Left lung (tissue), 10 donors: ENCODE measurements around the gene SNRNP70. TPM values are rescaled to one million over a fixed set of nuclear protein-coding genes. Genes with fewer than 3 reads are reported as not detected.

Experiments used
- ATAC-seq: fragments of 200-7000 bp; cut with Tn5 transposase; one replicate; pipeline ENCODE4 v1.9.1; 2020; ENCODE audit warnings: moderate library complexity
- DNase-seq, 4 donors: peaks; one replicate each; pipeline ENCODE4 v3.0.0-alpha.2; 2013 to 2020
- H3K27ac ChIP-seq, 2 donors: fragments of 200-600 bp; sonication (generic) in 1 of 2; one replicate each; pipeline versions ENCODE4 v1.5.0 to v1.8.0; 2020 to 2021
- H3K27me3 ChIP-seq, 2 donors: fragments of 200-600 bp; sonication (generic) in 1 of 2; one replicate each; pipeline versions ENCODE4 v1.5.0 to v1.8.0; 2020 to 2021
- H3K36me3 ChIP-seq, 2 donors: fragments of 200-600 bp; sonication (generic) in 1 of 2; one replicate each; pipeline versions ENCODE4 v1.5.0 to v1.8.0; 2020 to 2021
- H3K4me1 ChIP-seq, 2 donors: fragments of 200-600 bp; one replicate each; pipeline ENCODE4 v1.8.0; 2021
- H3K4me3 ChIP-seq, 2 donors: fragments of 200-600 bp; sonication (generic) in 1 of 2; one replicate each; pipeline versions ENCODE4 v1.5.0 to v1.8.0; 2020 to 2021; ENCODE audit warnings: mild to moderate bottlenecking in 1 of 2
- H3K9me3 ChIP-seq, 2 donors: fragments of 200-600 bp; sonication (generic) in 1 of 2; one replicate each; pipeline versions ENCODE4 v1.5.0 to v1.8.0; 2020 to 2021
- intact Hi-C, 2 donors: fragments of 100-400 bp; cut with DNase I; formaldehyde crosslinking; loops; one replicate each; pipeline versions ENCODE4 v1.11.2 to v1.14.2; 2022
- polyA plus RNA-seq, 6 donors: library from polyadenylated mRNA; unstranded; fragments of 120-200 nt; gene quantifications; one replicate each; pipeline ENCODE4 v1.2.1, GENCODE V29; 2013; ENCODE audit not compliant: insufficient read length in 6 of 6
- total RNA-seq, 2 donors: library from RNA; stranded (reverse); fragmentation: NEBNext Ultra II Directional; extraction: Animal tissue kit (Norgen Biotek cat#: 25700); gene quantifications; one replicate each; pipeline ENCODE4 v1.2.1, GENCODE V29; 2021
- TF ChIP-seq, protein P1 (sequence below), 2 donors: fragments of 200-600 bp; sonication (generic) in 1 of 2; IDR thresholded peaks; one replicate each; pipeline versions ENCODE4 v1.5.0 to v1.8.0; 2021; ENCODE audit warnings: antibody characterized with exemption in 2 of 2
- donor health status: DM: no; HTN: yes; CAD: no.
- donor health status: DM: no; HTN: no; CAD: no.

Gene SNRNP70
- total and polyA plus RNA-seq, 8 donors = 161 to 371 (median 325) TPM

- Histone ChIP-seq H3K27me3 (peaks cover 0 to 4% of the 10 kb centered on the region in 2 donors), H3K4me1 (peaks cover 0 to 15% of the 10 kb centered on the region in 2 donors), H3K4me3 (peak overlapping the region in 1 of 2 donors; percentile 32), H3K9me3 (no peaks in the 10 kb centered on the region), H3K36me3 (no peaks in the 10 kb centered on the region), H3K27ac (peak overlapping the region; percentile 44 to 45)
- intact Hi-C loops = no loop called here
- TF ChIP-seq, protein P1, sequence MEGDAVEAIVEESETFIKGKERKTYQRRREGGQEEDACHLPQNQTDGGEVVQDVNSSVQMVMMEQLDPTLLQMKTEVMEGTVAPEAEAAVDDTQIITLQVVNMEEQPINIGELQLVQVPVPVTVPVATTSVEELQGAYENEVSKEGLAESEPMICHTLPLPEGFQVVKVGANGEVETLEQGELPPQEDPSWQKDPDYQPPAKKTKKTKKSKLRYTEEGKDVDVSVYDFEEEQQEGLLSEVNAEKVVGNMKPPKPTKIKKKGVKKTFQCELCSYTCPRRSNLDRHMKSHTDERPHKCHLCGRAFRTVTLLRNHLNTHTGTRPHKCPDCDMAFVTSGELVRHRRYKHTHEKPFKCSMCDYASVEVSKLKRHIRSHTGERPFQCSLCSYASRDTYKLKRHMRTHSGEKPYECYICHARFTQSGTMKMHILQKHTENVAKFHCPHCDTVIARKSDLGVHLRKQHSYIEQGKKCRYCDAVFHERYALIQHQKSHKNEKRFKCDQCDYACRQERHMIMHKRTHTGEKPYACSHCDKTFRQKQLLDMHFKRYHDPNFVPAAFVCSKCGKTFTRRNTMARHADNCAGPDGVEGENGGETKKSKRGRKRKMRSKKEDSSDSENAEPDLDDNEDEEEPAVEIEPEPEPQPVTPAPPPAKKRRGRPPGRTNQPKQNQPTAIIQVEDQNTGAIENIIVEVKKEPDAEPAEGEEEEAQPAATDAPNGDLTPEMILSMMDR (IDR thresholded peaks at IDR 0.05) = peak in 1 of 2 donors; percentile 25
- DNase-seq (peak; percentile 96 to 98 (median 98)), ATAC-seq (peak; percentile 99)
Measured at GRCh38 chr19:49127674-49128544, 42.7 kb downstream of the SNRNP70 start.

DNA sequence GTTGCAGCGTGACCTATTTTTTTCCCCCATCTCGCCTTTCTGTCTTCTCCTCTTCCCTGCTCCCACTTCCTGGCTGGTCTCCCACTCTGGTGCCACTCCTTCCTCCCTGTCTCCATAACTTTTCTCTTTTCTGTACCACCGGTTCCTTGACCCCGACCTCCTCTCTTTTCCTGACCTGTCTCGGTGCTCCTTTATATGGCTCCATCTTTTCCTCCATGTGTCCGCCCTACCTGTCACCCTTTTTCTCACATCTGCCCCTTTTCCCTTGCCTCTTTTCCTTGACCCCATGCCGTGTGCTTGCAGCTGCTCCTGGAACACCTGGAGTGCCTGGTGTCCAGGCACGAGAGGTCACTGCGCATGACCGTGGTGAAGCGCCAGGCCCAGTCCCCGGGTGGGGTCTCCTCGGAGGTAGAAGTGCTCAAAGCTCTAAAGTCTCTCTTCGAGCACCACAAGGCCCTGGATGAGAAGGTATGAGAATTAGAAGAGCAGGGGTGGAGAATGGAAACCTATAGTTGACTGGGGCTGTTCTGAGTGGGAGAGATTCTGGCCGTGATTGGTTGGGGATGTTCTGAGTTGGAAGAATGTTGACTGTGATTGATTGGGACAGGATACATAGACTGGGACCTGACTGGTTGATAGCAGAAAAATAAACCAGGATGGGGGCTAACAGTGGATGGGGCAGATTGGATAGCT lies 43.4 kb downstream of the SNRNP70 start:
- Histone ChIP-seq H3K4me1 (peaks cover 0 to 23% of the 10 kb centered on the region in 2 donors), H3K27me3 (peaks cover 0 to 11% of the 10 kb centered on the region in 2 donors), H3K27ac (peak overlapping the region in 1 of 2 donors; percentile 45), H3K9me3 (no peaks in the 10 kb centered on the region), H3K4me3 (peak overlapping the region in 1 of 2 donors; percentile 32), H3K36me3 (no peaks in the 10 kb centered on the region)
- ATAC-seq = no peak
- DNase-seq = no peak
- intact Hi-C loops = no loop called here
- TF ChIP-seq, protein P1 (IDR thresholded peaks at IDR 0.05) = no peak

GRCh38 chr19:49129238-49129583 lies 44.0 kb downstream of the SNRNP70 start:
- TF ChIP-seq, protein P1 (IDR thresholded peaks at IDR 0.05) = no peak
- H3K36me3 ChIP-seq = no peaks in the 10 kb centered on the region
- peaks cover 0 to 28% of the 10 kb centered on the region in 2 donors for H3K4me1 ChIP-seq
- H3K27me3 ChIP-seq = peaks cover 0 to 16% of the 10 kb centered on the region in 2 donors
- no peak overlapping the region for H3K4me3 ChIP-seq
- no peak for ATAC-seq
- no peaks in the 10 kb centered on the region for H3K9me3 ChIP-seq
- DNase-seq = no peak
- intact Hi-C loops = no loop called here
- H3K27ac ChIP-seq = no peak overlapping the region

- intact Hi-C loops = no loop called here
- TF ChIP-seq, protein P1 (IDR thresholded peaks at IDR 0.05) = no peak
- no peak overlapping the region for H3K27ac ChIP-seq
- no peak overlapping the region for H3K4me3 ChIP-seq
- no peak for DNase-seq
- peaks cover 0 to 25% of the 10 kb centered on the region in 2 donors for H3K27me3 ChIP-seq
- H3K9me3 ChIP-seq = no peaks in the 10 kb centered on the region
- H3K36me3 ChIP-seq = no peaks in the 10 kb centered on the region
- H3K4me1 ChIP-seq = peaks cover 0 to 29% of the 10 kb centered on the region in 2 donors
- no peak for ATAC-seq
Measured at GRCh38 chr19:49130325-49130724, 45.1 kb downstream of the SNRNP70 start.
